Heart right ventricle (tissue), 16 donors: ENCODE data around the gene WDR87. TPM values are rescaled to one million over a fixed set of nuclear protein-coding genes. Genes with fewer than 3 reads are reported as not detected.

Source experiments
- ATAC-seq, 8 donors: fragments of 200-7000 bp; cut with Tn5 transposase; one replicate each; pipeline ENCODE4 v1.9.1; 2020; ENCODE audit warnings: mild to moderate bottlenecking in 8 of 8, moderate library complexity in 8 of 8, moderate number of reproducible peaks in 1 of 8
- DNase-seq, 2 donors: peaks; one replicate each; pipeline ENCODE4 v3.0.0-alpha.2; 2020
- H3K27ac ChIP-seq, 10 donors: fragments of 200-600 bp; sonication (generic) in 2 of 10; one replicate each; pipeline versions ENCODE4 v1.5.0 to v1.8.0; 2020 to 2022; ENCODE audit warnings: mild to moderate bottlenecking in 3 of 10
- H3K27me3 ChIP-seq, 7 donors: fragments of 200-600 bp; one replicate each; pipeline ENCODE4 v1.8.0; 2021 to 2022; ENCODE audit warnings: mild to moderate bottlenecking in 2 of 7
- H3K36me3 ChIP-seq, 9 donors: fragments of 200-600 bp; sonication (generic) in 1 of 9; one replicate each; pipeline versions ENCODE4 v1.5.0 to v1.8.0; 2020 to 2022; ENCODE audit warnings: mild to moderate bottlenecking in 2 of 9
- H3K4me1 ChIP-seq, 9 donors: fragments of 200-600 bp; sonication (generic) in 1 of 9; one replicate each; pipeline versions ENCODE4 v1.5.0 to v1.8.0; 2020 to 2022; ENCODE audit warnings: mild to moderate bottlenecking in 4 of 9
- H3K4me3 ChIP-seq, 10 donors: fragments of 200-600 bp; sonication (generic) in 2 of 10; one replicate each; pipeline versions ENCODE4 v1.5.0 to v1.8.0; 2020 to 2022; ENCODE audit warnings: mild to moderate bottlenecking in 7 of 10, moderate library complexity in 2 of 10
- H3K9me3 ChIP-seq, 11 donors: fragments of 200-600 bp in 10 of 11; sonication (generic) in 2 of 11; one replicate each; pipeline versions ENCODE4 v1.5.0 to v1.8.0; 2013 to 2022; ENCODE audit warnings: mild to moderate bottlenecking in 2 of 11, control low read depth in 1 of 11, moderate library complexity in 1 of 11
- WGBS, 2 donors: extraction: QIAGEN DNeasy Blood & Tissue Kit; methylation state at CpG; one replicate each; pipeline ENCODE4 v1.1.7; 2013; ENCODE audit warnings: inconsistent platforms in 1 of 2; 5-methylcytosine and 5-hydroxymethylcytosine counted together
- intact Hi-C, 10 donors: fragments of 100-400 bp; cut with DNase I; formaldehyde crosslinking; loops; one replicate each; pipeline versions ENCODE4 v1.11.1 to v1.14.2; 2022
- polyA plus RNA-seq, 2 donors: library from polyadenylated mRNA; stranded (reverse); fragments of 200-250 nt; gene quantifications; one replicate each; pipeline ENCODE4 v1.2.3, GENCODE V29; 2013
- total RNA-seq, 10 donors: library from RNA; stranded (reverse); fragmentation: NEBNext Ultra II Directional in 3 of 10; extraction: Animal tissue kit (Norgen Biotek cat#: 25700) in 3 of 10; gene quantifications; one replicate each; pipeline versions ENCODE4 v1.2.1 to v1.2.4, GENCODE V29; 2021 to 2023
- TF ChIP-seq, protein P1 (sequence below), 9 donors: fragments of 200-600 bp; sonication (generic) in 2 of 9; IDR thresholded peaks; one replicate each; pipeline versions ENCODE4 v1.5.0 to v1.8.0; 2021 to 2022; ENCODE audit warnings: antibody characterized with exemption in 9 of 9, mild to moderate bottlenecking in 5 of 9, moderate library complexity in 1 of 9
- donor health status: Arrhythmogenic right ventricular cardiomyopathy.
- donor health status: ischemic (EF 13 %, LVEDD 7.1; RV severe dilation, severe dysfunction).
- donor health status: healthy with polysubstance abuse.
- donor health status: DM: no; HTN: yes; CAD: no.
- donor health status: DM: no; HTN: no; CAD: no.
- donor health status: ischemic (EF 25% LVEDD 6.9; RV normal size, moderate dysfunction).
- donor health status: ischemic (EF 25% LVEDD 5.7; RV mildly dilated, moderate dysfunction).
- donor health status: healthy.
- donor health status: DM: yes; HTN: yes; CAD: no.
- donor health status: Ischemic cardiomyopathy.
- donor health status: ischemic (EF 35%, LVEDD 5.7; RV mildly dilated, moderate dysfunction).
- donor health status: nonischemic (EF 11% LVEDD 7.7; RV severe dilation, severe dysfunction).
- donor health status: DM: yes; HTN: yes; CAD: no.
- donor health status: PGD.
- donor health status: ischemic (EF 29% LVEDD 5.4; RV normal size, mild dysfunction).
- donor health status: nonischemic (EF 23%, LVEDD 6.1; RV moderate dilation, normal function).

The WDR87 gene
- total and polyA plus RNA-seq, 12 donors = 0.04 TPM; not detected in 11

GRCh38 chr19:37936166-37936565 lies 29.8 kb upstream of the WDR87 start:
- WGBS, 2 donors = 72 to 79% methylated on average over 2 of the region's 2 CpGs

GRCh38 chr19:37935341-37935740 lies 28.9 kb upstream of the WDR87 start:
- 43 to 96% methylated on average over 1 of the region's 1 CpG for WGBS, 2 donors
- Histone ChIP-seq H3K4me1 (peaks cover 6 to 32% (median 19%) of the 10 kb centered on the region in 9 donors), H3K27ac (no peak overlapping the region), H3K27me3 (no peaks in the 10 kb centered on the region), H3K36me3 (peaks cover 0 to 4% (median 0%) of the 10 kb centered on the region in 9 donors), H3K4me3 (no peak overlapping the region), H3K9me3 (peaks cover 0 to 29% (median 7%) of the 10 kb centered on the region in 11 donors)
- ATAC-seq (no peak), DNase-seq (no peak)
- TF ChIP-seq, protein P1, sequence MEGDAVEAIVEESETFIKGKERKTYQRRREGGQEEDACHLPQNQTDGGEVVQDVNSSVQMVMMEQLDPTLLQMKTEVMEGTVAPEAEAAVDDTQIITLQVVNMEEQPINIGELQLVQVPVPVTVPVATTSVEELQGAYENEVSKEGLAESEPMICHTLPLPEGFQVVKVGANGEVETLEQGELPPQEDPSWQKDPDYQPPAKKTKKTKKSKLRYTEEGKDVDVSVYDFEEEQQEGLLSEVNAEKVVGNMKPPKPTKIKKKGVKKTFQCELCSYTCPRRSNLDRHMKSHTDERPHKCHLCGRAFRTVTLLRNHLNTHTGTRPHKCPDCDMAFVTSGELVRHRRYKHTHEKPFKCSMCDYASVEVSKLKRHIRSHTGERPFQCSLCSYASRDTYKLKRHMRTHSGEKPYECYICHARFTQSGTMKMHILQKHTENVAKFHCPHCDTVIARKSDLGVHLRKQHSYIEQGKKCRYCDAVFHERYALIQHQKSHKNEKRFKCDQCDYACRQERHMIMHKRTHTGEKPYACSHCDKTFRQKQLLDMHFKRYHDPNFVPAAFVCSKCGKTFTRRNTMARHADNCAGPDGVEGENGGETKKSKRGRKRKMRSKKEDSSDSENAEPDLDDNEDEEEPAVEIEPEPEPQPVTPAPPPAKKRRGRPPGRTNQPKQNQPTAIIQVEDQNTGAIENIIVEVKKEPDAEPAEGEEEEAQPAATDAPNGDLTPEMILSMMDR (IDR thresholded peaks at IDR 0.05) = no peak
- intact Hi-C loops = no loop called here

More at GRCh38 chr19:37936166-37936565, 29.8 kb upstream of the WDR87 start:
- Histone ChIP-seq H3K4me1 (peaks cover 6 to 32% (median 19%) of the 10 kb centered on the region in 9 donors), H3K36me3 (peaks cover 0 to 4% (median 0%) of the 10 kb centered on the region in 9 donors), H3K4me3 (no peak overlapping the region), H3K27me3 (no peaks in the 10 kb centered on the region), H3K9me3 (peaks cover 0 to 29% (median 7%) of the 10 kb centered on the region in 11 donors), H3K27ac (no peak overlapping the region)
- TF ChIP-seq, protein P1 (IDR thresholded peaks at IDR 0.05) = no peak
- intact Hi-C loops = no loop called here
- DNase-seq = no peak
- no peak for ATAC-seq

- H3K4me3 ChIP-seq = no peak overlapping the region
- 11 to 42% methylated on average over 9 of the region's 9 CpGs for WGBS, 2 donors
- intact Hi-C loops = no loop called here
- ATAC-seq (peak; percentile 68 to 96 (median 90)), DNase-seq (peak; percentile 48 to 53)
- H3K4me1 ChIP-seq = peaks cover 6 to 32% (median 19%) of the 10 kb centered on the region in 9 donors
- H3K27ac ChIP-seq = peak overlapping the region in 2 of 10 donors; percentile 48 to 53
- peaks cover 0 to 2% (median 0%) of the 10 kb centered on the region in 9 donors for H3K36me3 ChIP-seq
- TF ChIP-seq, protein P1 (IDR thresholded peaks at IDR 0.05) = no peak
- H3K27me3 ChIP-seq = no peaks in the 10 kb centered on the region
- H3K9me3 ChIP-seq = peaks cover 0 to 24% (median 7%) of the 10 kb centered on the region in 11 donors
Measured at GRCh38 chr19:37933937-37934358, 27.6 kb upstream of the WDR87 start.

GRCh38 chr19:37932985-37933936 lies 26.9 kb upstream of the WDR87 start:
- peak overlapping the region in 1 of 10 donors; percentile 48 for H3K27ac ChIP-seq
- WGBS, 2 donors = 77 to 84% methylated on average over 12 of the region's 12 CpGs

More at GRCh38 chr19:37932985-37933936, 26.9 kb upstream of the WDR87 start:
- DNase-seq (no peak), ATAC-seq (peak in 6 of 8 donors; percentile 25 to 61 (median 34))
- TF ChIP-seq, protein P1 (IDR thresholded peaks at IDR 0.05) = no peak
- Histone ChIP-seq H3K4me1 (peaks cover 6 to 32% (median 19%) of the 10 kb centered on the region in 9 donors), H3K36me3 (no peaks in the 10 kb centered on the region), H3K9me3 (peaks cover 0 to 19% (median 7%) of the 10 kb centered on the region in 11 donors), H3K4me3 (peak overlapping the region in 1 of 10 donors; percentile 9), H3K27me3 (no peaks in the 10 kb centered on the region)
- intact Hi-C loops = no loop called here
